Natural killer cell (primary cell): ENCODE results near the gene ABCF2. TPM values are rescaled to one million over a fixed set of nuclear protein-coding genes. Genes with fewer than 3 reads are reported as not detected.

Experiments used
- ATAC-seq, 3 donors: fragments of 150-1000 bp in 2 of 3; fragments of 200-7000 bp in 1 of 3; cut with Tn5 transposase; 1 replicate in 1 of 3; 2 replicates in 2 of 3; pipeline ENCODE4 v1.10.0; 2021; ENCODE audit warnings: mild to moderate bottlenecking in 2 of 3, moderate library complexity in 2 of 3
- DNase-seq, 2 donors: peaks; one replicate each; pipeline versions ENCODE4 v3.0.0 to v3.0.0-alpha.2; 2013 to 2021; ENCODE audit warnings: mixed read lengths in 1 of 2
- H3K27ac ChIP-seq: one replicate; pipeline ENCODE4 v1.5.1; 2013; ENCODE audit warnings: mild to moderate bottlenecking, low read length
- H3K27me3 ChIP-seq: one replicate; pipeline ENCODE4 v1.6.1; 2013; ENCODE audit warnings: low read length; ENCODE audit not compliant: control insufficient read depth, insufficient read depth
- H3K36me3 ChIP-seq: one replicate; pipeline ENCODE4 v1.6.1; 2013; ENCODE audit warnings: low read length; ENCODE audit not compliant: control insufficient read depth, insufficient read depth
- H3K4me1 ChIP-seq: one replicate; pipeline ENCODE4 v1.6.1; 2013; ENCODE audit warnings: low read length; ENCODE audit not compliant: control insufficient read depth, insufficient read depth
- H3K4me3 ChIP-seq: one replicate; pipeline ENCODE4 v1.5.1; 2013; ENCODE audit warnings: low read length
- H3K9me3 ChIP-seq: one replicate; pipeline ENCODE4 v1.6.1; 2013; ENCODE audit warnings: low read length; ENCODE audit not compliant: control insufficient read depth, insufficient read depth
- H3K27ac Mint-ChIP-seq, 2 donors: one replicate each; pipeline ENCODE4 v1.8.0; 2022; ENCODE audit warnings: mild to moderate bottlenecking in 2 of 2, mixed read lengths in 2 of 2, moderate library complexity in 1 of 2
- H3K27me3 Mint-ChIP-seq, 2 donors: one replicate each; pipeline ENCODE4 v1.8.0; 2022; ENCODE audit warnings: low read depth in 2 of 2, mixed read lengths in 2 of 2
- H3K36me3 Mint-ChIP-seq: one replicate; pipeline ENCODE4 v1.8.0; 2022; ENCODE audit warnings: mixed read lengths
- H3K4me1 Mint-ChIP-seq, 2 donors: one replicate each; pipeline ENCODE4 v1.8.0; 2022; ENCODE audit warnings: mixed read lengths in 2 of 2
- H3K4me3 Mint-ChIP-seq: one replicate; pipeline ENCODE4 v1.8.0; 2022; ENCODE audit warnings: mild to moderate bottlenecking, moderate library complexity, mixed read lengths
- H3K9me3 Mint-ChIP-seq, 2 donors: one replicate each; pipeline ENCODE4 v1.8.0; 2022; ENCODE audit warnings: mixed read lengths in 2 of 2
- CTCF ChIP-seq: fragments of 200-600 bp; IDR thresholded peaks from one replicate; pipeline ENCODE4 v1.8.0; 2022; ENCODE audit warnings: antibody characterized with exemption
- WGBS: methylation state at CpG from one replicate; pipeline ENCODE4 v1.1.7; 2013; ENCODE audit warnings: missing lambda C conversion rate; ENCODE audit not compliant: insufficient coverage; 5-methylcytosine and 5-hydroxymethylcytosine counted together
- intact Hi-C: fragments of 100-400 bp; cut with micrococcal nuclease; formaldehyde crosslinking; loops from one replicate; pipeline ENCODE4 v1.14.2; 2022
- total RNA-seq, 4 donors: library from RNA; stranded (reverse); fragments of 120-200 nt in 1 of 4; gene quantifications; one replicate each; pipeline versions ENCODE4 v1.2.3 to v1.2.4, GENCODE V29; 2013 to 2022

The ABCF2 gene
- total RNA-seq, 3 donors from 2014 or later (not counting 1 experiment from before 2014, with no cell fraction given) = 12.1 to 26.1 (median 17.6) TPM

- H3K36me3 Mint-ChIP-seq = no peaks in the 10 kb centered on the region
- Histone ChIP-seq H3K4me3 (no peak within 1 kb of the TSS), H3K4me1 (no peaks in the 10 kb centered on the region), H3K9me3 (no peaks in the 10 kb centered on the region), H3K27me3 (no peaks in the 10 kb centered on the region), H3K36me3 (no peaks in the 10 kb centered on the region), H3K27ac (no peak within 1 kb of the TSS)
- no peak within 1 kb of the TSS for H3K4me3 Mint-ChIP-seq
- no peak within 1 kb of the TSS for H3K27ac Mint-ChIP-seq
- WGBS = 92% methylated on average over 22 of the region's 22 CpGs
- TF ChIP-seq CTCF = no peak
- no peaks in the 10 kb centered on the region for H3K9me3 Mint-ChIP-seq
- H3K27me3 Mint-ChIP-seq = peaks cover 0 to 7% of the 10 kb centered on the region in 2 donors
- no peaks in the 10 kb centered on the region for H3K4me1 Mint-ChIP-seq
- intact Hi-C loops = no loop called here
- ATAC-seq = no peak
- DNase-seq = no peak
These were observed 40.2 kb downstream of the ABCF2 start, which contains the start of gene ASB10 for GRCh38 chr7:151186640-151187408. TSS of gene ASB10 (minus strand) at chr7:151187250. CDS start at chr7:151187130, 120 bp downstream.

DNA sequence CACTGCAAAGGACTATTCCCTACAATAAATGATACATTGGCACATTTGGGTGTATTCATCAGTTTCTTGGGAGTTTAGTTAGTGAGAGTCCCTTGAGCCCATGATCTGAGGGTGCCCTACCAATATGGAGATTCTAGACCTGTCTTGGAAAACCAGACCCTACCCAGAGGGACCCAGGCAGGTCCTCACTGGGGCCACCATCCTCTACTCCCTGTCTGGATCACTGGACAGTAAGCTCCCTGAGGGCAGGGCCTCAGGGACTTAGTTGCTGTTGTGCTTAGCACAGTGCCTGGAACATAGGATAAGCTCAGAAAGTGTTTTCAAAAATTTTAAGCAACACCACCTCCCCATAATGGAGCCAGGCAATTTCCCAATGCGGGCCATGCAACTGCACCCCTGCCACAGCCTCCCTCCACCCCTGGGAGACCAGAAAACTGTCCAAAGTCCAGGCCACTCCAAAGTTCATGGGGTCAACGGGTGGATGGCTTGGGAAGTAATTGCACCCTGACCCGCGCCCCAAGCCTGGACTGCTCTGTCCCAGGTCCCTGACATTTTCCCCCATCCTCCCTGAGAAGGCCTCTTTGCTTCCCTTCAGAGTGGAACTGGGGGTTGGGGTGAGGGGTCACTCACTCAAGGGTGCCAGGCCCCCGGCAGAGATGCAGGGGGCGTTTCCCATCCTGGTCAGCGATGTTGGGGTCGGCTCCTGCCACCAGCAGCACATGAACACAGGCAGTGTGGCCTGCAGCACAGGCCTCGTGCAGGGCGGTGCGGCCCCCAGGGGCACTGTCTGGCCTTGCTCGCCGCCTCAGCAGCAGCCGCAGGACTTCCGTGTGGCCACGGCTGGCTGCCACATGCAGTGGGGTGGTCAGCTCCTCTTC lies 41.0 kb downstream of the ABCF2 start:
- Mint-ChIP-seq H3K27me3 (peaks cover 0 to 7% of the 10 kb centered on the region in 2 donors), H3K36me3 (no peaks in the 10 kb centered on the region), H3K4me1 (no peaks in the 10 kb centered on the region), H3K27ac (no peak overlapping the region), H3K9me3 (no peaks in the 10 kb centered on the region), H3K4me3 (no peak overlapping the region)
- TF ChIP-seq CTCF = no peak
- 91% methylated on average over 16 of the region's 16 CpGs for WGBS
- no peaks in the 10 kb centered on the region for H3K9me3 ChIP-seq
- H3K27me3 ChIP-seq = no peaks in the 10 kb centered on the region
- no peak overlapping the region for H3K27ac ChIP-seq
- ATAC-seq (no peak), DNase-seq (no peak)
- no peaks in the 10 kb centered on the region for H3K36me3 ChIP-seq
- H3K4me3 ChIP-seq = no peak overlapping the region
- H3K4me1 ChIP-seq = no peaks in the 10 kb centered on the region
- intact Hi-C loops = no loop called here

- WGBS = 94% methylated on average over 22 of the region's 22 CpGs
- H3K36me3 ChIP-seq = no peaks in the 10 kb centered on the region
- Mint-ChIP-seq H3K4me1 (no peaks in the 10 kb centered on the region), H3K27ac (no peak overlapping the region), H3K36me3 (no peaks in the 10 kb centered on the region), H3K27me3 (peaks cover 5 to 15% of the 10 kb centered on the region in 2 donors), H3K9me3 (no peaks in the 10 kb centered on the region), H3K4me3 (no peak overlapping the region)
- no peaks in the 10 kb centered on the region for H3K9me3 ChIP-seq
- TF ChIP-seq CTCF = no peak
- intact Hi-C loops = no loop called here
- no peaks in the 10 kb centered on the region for H3K4me1 ChIP-seq
- no peak overlapping the region for H3K27ac ChIP-seq
- H3K4me3 ChIP-seq = no peak overlapping the region
- H3K27me3 ChIP-seq = no peaks in the 10 kb centered on the region
- no peak for DNase-seq
- no peak for ATAC-seq
These were observed 46.0 kb downstream of the ABCF2 start for GRCh38 chr7:151181011-151181431.
